Psoas muscle (tissue), 8 donors: ENCODE data around the gene ZNF568. TPM values are rescaled to one million over a fixed set of nuclear protein-coding genes. Genes with fewer than 3 reads are reported as not detected.

ENCODE experiments used
- ATAC-seq, 4 donors: fragments of 200-7000 bp; cut with Tn5 transposase; one replicate each; pipeline ENCODE4 v1.9.1; 2020; ENCODE audit warnings: moderate library complexity in 3 of 4, mild to moderate bottlenecking in 2 of 4
- DNase-seq, 2 donors: peaks; one replicate each; pipeline ENCODE4 v3.0.0-alpha.2; 2020
- H3K27ac ChIP-seq: fragments of 200-600 bp; one replicate; pipeline ENCODE4 v1.8.0; 2022
- H3K27me3 ChIP-seq, 3 donors: fragments of 200-600 bp in 1 of 3; one replicate each; pipeline versions ENCODE4 v1.6.1 to v1.8.0; 2013 to 2022; ENCODE audit warnings: low read length in 2 of 3, mild to moderate bottlenecking in 2 of 3, moderate library complexity in 1 of 3; ENCODE audit not compliant: insufficient read depth in 3 of 3
- H3K36me3 ChIP-seq, 2 donors: fragments of 200-600 bp in 1 of 2; one replicate each; pipeline versions ENCODE4 v1.6.1 to v1.8.0; 2013 to 2022; ENCODE audit warnings: low read depth in 1 of 2, mild to moderate bottlenecking in 1 of 2, moderate library complexity in 1 of 2; ENCODE audit not compliant: insufficient read depth in 1 of 2
- H3K4me1 ChIP-seq: fragments of 200-600 bp; one replicate; pipeline ENCODE4 v1.8.0; 2022
- H3K4me3 ChIP-seq: fragments of 200-600 bp; one replicate; pipeline ENCODE4 v1.8.0; 2022; ENCODE audit warnings: mild to moderate bottlenecking
- H3K9me3 ChIP-seq: fragments of 200-600 bp; one replicate; pipeline ENCODE4 v1.8.0; 2022
- WGBS, 3 donors: extraction: QIAGEN DNeasy Blood & Tissue Kit; methylation state at CpG; one replicate each; pipeline versions ENCODE4 v1.1.6 to v1.1.7; 2013; 5-methylcytosine and 5-hydroxymethylcytosine counted together
- intact Hi-C, 2 donors: fragments of 100-400 bp; cut with DNase I; formaldehyde crosslinking; loops; one replicate each; pipeline versions ENCODE4 v1.11.0 to v1.14.2; 2022
- polyA plus RNA-seq, 3 donors: library from polyadenylated mRNA; stranded (reverse); fragments of 200-250 nt; gene quantifications; one replicate each; pipeline ENCODE4 v1.2.3, GENCODE V29; 2013
- total RNA-seq, 4 donors: library from RNA; stranded (reverse); fragmentation: NEBNext Ultra II Directional in 2 of 4; extraction: Animal tissue kit (Norgen Biotek cat#: 25700) in 2 of 4; gene quantifications; one replicate each; pipeline versions ENCODE4 v1.2.1 to v1.2.4, GENCODE V29; 2021 to 2023
- TF ChIP-seq, protein P1 (sequence below): fragments of 200-600 bp; IDR thresholded peaks from one replicate; pipeline ENCODE4 v1.8.0; 2022; ENCODE audit warnings: antibody characterized with exemption
- donor health status: healthy with polysubstance abuse.
- donor health status: DM: no; HTN: no; CAD: no; lungs with moderate emphysema.
- donor health status: Bipolar disorder and iron deficiency.
- donor health status: healthy.
- donor health status: DM: yes; HTN: yes; CAD: no.
- donor health status: DM: no; HTN: no; CAD: no.
- donor health status: DM: no; HTN: no; CAD: no.
- donor health status: DM: yes; HTN: yes; CAD: no.

ZNF568 gene
- total and polyA plus RNA-seq, 7 donors: 2.3 to 13.9 (median 6.2) TPM

- Histone ChIP-seq H3K27me3 (no peaks in the 10 kb centered on the region), H3K27ac (no peak overlapping the region), H3K36me3 (peaks cover 8 to 75% of the 10 kb centered on the region in 2 donors), H3K4me1 (no peaks in the 10 kb centered on the region), H3K9me3 (peaks cover 88% of the 10 kb centered on the region), H3K4me3 (no peak overlapping the region)
- WGBS, 3 donors: 97 to 100% (median 98%) methylated on average over 4 of the region's 4 CpGs
- no peak for DNase-seq
- TF ChIP-seq, protein P1, sequence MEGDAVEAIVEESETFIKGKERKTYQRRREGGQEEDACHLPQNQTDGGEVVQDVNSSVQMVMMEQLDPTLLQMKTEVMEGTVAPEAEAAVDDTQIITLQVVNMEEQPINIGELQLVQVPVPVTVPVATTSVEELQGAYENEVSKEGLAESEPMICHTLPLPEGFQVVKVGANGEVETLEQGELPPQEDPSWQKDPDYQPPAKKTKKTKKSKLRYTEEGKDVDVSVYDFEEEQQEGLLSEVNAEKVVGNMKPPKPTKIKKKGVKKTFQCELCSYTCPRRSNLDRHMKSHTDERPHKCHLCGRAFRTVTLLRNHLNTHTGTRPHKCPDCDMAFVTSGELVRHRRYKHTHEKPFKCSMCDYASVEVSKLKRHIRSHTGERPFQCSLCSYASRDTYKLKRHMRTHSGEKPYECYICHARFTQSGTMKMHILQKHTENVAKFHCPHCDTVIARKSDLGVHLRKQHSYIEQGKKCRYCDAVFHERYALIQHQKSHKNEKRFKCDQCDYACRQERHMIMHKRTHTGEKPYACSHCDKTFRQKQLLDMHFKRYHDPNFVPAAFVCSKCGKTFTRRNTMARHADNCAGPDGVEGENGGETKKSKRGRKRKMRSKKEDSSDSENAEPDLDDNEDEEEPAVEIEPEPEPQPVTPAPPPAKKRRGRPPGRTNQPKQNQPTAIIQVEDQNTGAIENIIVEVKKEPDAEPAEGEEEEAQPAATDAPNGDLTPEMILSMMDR: no peak
- intact Hi-C loops: no loop called here
- ATAC-seq: no peak
These were observed 17.7 kb upstream of the ZNF568 start for GRCh38 chr19:36898422-36898821.

DNA sequence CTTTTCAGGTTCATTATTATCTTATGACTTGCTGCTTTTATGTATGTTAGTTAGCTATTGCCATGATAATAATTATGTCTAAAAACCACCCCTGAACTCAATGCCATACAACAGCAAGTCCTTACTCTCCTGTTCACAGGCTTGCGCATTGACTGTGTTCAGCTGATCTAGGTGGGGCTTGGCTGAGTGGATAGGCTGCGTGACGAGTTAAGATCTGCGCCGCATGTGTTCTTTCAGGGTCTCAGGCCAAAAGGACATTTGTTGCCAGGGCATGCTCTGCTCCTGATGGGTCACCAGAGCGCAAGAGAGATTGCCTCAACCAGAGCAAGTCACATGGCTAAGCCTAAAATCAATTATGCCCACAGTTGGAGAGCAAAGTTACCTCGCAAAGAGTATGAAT is 859 bp downstream of the ZNF568 start:
- H3K4me1 ChIP-seq: no peaks in the 10 kb centered on the region
- H3K9me3 ChIP-seq: peaks cover 26% of the 10 kb centered on the region
- ATAC-seq (peak; percentile 19 to 50 (median 38)), DNase-seq (no peak)
- WGBS, 3 donors: 15 to 21% (median 19%) methylated on average over 7 of the region's 7 CpGs
- intact Hi-C loops: loop anchor here (5.0 kb wide), 4 partner anchors 65 to 300 kb away; partner anchors contain the start of genes ZNF345 (in 2 of the 2), ZNF383 (in 1 of the 2), ZNF420 (in 1 of the 2) and ZNF790 (in 1 of the 2)
- peak overlapping the region; percentile 97 for H3K27ac ChIP-seq
- H3K36me3 ChIP-seq: peaks cover under 1 to 49% of the 10 kb centered on the region in 2 donors
- TF ChIP-seq, protein P1: no peak
- peak overlapping the region; percentile 95 for H3K4me3 ChIP-seq
- H3K27me3 ChIP-seq: no peaks in the 10 kb centered on the region

- 92 to 95% (median 94%) methylated on average over 9 of the region's 9 CpGs for WGBS, 3 donors
- Histone ChIP-seq H3K36me3 (peaks cover 0 to 55% of the 10 kb centered on the region in 2 donors), H3K4me3 (no peak overlapping the region), H3K27ac (no peak overlapping the region), H3K4me1 (no peaks in the 10 kb centered on the region), H3K9me3 (peaks cover 20% of the 10 kb centered on the region), H3K27me3 (no peaks in the 10 kb centered on the region)
- ATAC-seq (no peak), DNase-seq (no peak)
- TF ChIP-seq, protein P1: no peak
- intact Hi-C loops: loop anchor here (5.0 kb wide), 4 partner anchors 66 to 299 kb away; partner anchors contain the start of genes ZNF345 (in 2 of the 2), ZNF383 (in 1 of the 2), ZNF420 (in 1 of the 2) and ZNF790 (in 1 of the 2)
These were observed 2.0 kb downstream of the ZNF568 start for GRCh38 chr19:36918090-36918489.

- H3K36me3 ChIP-seq: peaks cover 6 to 25% of the 10 kb centered on the region in 2 donors
- H3K4me1 ChIP-seq: no peaks in the 10 kb centered on the region
- no peak for ATAC-seq
- no peaks in the 10 kb centered on the region for H3K27me3 ChIP-seq
- intact Hi-C loops: no loop called here
- no peak for DNase-seq
- H3K27ac ChIP-seq: no peak overlapping the region
- H3K9me3 ChIP-seq: peaks cover 32% of the 10 kb centered on the region
- TF ChIP-seq, protein P1: no peak
- WGBS, 3 donors: 96 to 99% (median 97%) methylated on average over 2 of the region's 2 CpGs
- H3K4me3 ChIP-seq: no peak overlapping the region
These were observed 15.6 kb downstream of the ZNF568 start for GRCh38 chr19:36931684-36932083.

DNA sequence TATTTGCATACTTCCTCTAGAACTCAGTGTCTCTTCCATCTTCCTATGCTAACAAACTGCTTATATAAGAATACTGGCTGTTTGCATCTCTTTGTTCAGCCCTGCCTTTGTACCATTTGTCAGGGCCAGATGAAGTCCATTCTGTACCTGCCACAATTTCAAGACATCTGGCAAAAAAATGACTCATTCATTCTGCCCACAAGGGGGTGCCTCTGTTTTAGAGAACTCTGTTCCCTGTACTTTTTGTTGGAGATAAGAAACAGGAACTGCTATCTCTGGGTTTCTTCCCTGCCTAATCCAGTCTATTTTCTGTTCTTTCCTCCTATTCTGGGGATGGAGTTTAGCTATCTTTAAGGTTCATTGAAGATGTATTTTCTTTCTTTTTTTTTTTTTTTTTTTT is 23.0 kb downstream of the ZNF568 start:
- intact Hi-C loops: no loop called here
- H3K9me3 ChIP-seq: peaks cover 14% of the 10 kb centered on the region
- TF ChIP-seq, protein P1: no peak

More for the DNA sequence above, 23.0 kb downstream of the ZNF568 start:
- DNase-seq (no peak), ATAC-seq (no peak)
- H3K36me3 ChIP-seq: peaks cover 16 to 68% of the 10 kb centered on the region in 2 donors
- no peak overlapping the region for H3K27ac ChIP-seq
- H3K4me1 ChIP-seq: no peaks in the 10 kb centered on the region
- H3K4me3 ChIP-seq: no peak overlapping the region
- H3K27me3 ChIP-seq: no peaks in the 10 kb centered on the region
